Colon (tissue), 2 donors: ENCODE measurements around the gene TRIM71.
"Not testable (repeated sequence)": the region's sequence is repeated elsewhere in the genome, so short reads cannot be mapped to it uniquely, and the experiment has no call there.

Source experiments
- FAIRE-seq: peaks from 2 replicates; lab custom pipeline; 2012; peaks lifted over from hg19 to GRCh38; lab: Jason Lieb, UNC
- donor health status: control.
- donor health status: control.

The TRIM71 gene

DNA sequence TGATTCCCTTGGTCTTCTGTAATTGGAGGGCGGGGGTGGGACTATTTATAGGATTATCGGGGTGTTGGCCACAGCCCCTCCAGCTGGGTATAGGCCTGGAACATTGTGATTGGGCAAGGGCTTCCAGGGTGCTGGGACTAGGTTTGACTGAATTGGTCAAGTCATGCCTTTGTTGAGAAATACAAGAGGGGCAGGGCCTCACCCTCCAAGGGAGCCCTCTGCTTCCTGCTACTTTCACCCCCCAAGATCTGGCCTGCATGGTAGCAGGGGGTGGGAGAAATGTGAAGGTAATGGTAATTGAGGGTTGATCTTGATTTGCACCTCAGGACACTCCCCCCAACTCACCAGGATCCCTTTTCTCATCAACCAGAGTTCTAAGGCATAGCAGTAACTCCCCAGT, 25.2 kb downstream of the TRIM71 start:
- no peak for FAIRE-seq

DNA sequence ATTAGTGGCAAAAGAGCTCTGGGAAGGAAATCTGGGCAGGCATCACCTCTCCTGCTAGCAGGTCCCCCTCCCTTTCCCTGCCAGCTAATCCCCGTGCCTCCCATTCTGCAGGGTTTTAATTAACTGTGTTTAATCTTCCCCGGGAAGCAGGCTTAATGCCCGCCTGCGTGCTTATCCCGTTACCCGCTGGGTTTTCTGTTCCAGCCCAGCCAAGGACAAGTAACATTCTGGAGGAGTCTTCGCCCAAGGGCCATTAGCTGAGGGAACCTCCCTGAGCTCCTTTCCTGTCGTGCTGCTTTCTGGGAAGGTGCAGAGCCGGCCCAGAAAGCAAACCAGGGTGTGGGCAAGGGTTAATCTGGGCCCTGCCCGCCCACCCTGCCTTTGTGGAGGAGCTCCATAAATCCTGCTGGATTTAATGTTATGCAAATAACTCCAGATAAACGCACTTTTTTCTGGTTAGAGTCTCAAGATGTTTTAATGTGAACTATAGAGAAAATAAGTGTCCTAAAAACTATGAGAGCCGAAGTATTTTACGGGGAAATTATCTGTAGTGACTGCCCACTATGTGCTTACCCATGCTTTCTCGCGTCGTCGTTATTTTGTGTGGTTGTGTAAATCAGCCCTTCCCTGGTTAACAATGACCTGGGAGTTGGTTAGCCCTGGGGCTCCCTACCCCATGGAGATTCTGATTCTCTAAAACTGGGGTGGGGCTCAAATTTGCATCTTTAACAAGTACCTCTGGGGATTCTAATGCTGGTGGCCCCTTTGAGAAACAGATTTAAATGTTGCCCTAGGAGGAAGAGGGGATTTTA, 25.9 kb downstream of the TRIM71 start:
- FAIRE-seq = no peak

DNA sequence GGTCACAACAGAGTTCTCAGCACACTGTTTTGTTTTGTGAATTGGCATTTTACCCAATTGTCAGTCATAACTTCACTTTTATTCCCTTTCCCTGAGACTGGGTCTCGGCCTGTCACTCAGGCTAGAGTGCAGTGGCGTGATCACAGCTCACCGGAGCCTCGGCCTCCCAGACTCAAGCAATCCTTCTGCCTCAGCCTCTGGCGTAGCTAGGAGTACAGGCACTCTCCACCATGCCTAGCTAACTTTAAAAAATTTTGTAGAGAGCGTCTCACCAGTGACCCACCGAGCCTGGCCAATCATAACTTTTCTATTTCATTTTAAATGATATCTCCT, 26.5 kb downstream of the TRIM71 start:
- FAIRE-seq = no peak

DNA sequence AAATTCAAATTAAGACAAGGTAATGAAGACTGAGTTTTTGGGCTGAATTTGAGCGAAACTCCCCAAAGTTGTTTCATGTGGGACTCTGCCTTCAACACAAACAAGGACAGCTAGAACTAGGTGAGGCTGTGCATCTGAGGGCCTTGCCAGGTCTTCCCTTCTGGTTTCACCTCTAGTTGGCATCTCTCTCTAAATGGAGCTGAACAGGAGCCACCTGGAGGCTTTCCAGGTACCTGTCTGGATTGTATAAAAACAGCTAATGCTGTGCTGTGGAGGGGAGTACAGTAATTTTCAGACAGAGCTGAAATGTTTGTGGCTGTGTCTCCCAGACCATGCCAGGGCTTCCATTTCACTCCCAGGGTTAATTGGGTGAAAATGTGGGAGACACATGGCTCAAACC, 27.1 kb downstream of the TRIM71 start:
- FAIRE-seq = no peak

DNA sequence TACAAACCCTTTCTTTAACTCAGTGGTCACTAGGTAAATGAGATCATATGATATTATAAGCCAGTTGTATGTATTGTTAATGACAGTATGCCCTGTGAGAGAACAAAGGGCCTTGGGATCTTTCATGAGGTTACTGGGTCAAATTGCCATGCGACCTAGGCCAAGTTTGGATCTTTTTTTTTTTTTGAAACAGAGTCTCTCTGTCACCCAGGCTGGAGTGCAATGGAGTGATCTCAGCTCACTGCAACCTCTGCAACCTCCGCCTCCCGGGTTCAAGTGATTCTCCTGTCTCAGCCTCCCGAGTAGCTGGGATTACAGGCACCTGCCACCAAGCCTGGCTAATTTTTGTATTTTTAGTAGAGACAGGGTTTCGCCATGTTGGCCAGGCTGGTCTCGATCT, 27.7 kb downstream of the TRIM71 start:
- not testable (repeated sequence) for FAIRE-seq

DNA sequence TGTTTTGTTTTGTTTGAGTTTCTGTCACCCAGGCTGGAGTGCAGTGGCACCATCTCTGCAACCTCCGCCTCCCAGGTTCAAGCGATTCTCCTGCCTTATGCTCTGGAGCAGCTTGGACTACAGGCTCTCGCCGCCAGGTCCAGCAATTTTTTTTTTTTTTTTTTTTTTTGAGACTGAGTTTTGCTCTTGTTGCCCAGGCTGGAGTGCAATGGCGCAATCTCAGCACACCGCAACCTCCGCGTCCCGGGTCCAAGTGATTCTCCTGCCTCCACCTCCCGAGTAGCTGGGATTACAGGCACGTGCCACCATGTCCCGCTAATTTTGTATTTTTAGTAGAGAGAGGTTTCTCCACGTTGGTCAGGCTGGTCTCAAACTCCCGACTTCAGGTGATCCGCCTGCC, 29.2 kb downstream of the TRIM71 start:
- not testable (repeated sequence) for FAIRE-seq

DNA sequence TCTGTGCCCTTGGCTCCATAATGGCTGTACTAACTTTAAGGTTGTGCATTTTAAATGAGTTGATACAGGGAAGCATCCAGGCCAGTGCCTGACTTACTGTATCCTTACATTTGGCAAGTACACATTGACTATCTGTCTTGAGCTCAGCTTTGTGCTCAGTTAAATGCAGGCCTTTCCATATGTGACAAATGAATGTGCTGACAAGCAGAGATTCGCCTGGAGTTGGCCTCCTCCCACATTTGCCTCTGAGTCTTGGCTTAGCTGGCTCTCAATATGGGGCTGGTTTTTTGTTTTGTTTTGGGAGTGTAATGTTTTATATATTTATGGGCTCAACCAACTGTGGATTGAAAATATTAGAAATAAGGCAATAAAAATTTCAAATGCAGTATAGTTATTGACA, 29.7 kb downstream of the TRIM71 start:
- no peak for FAIRE-seq

DNA sequence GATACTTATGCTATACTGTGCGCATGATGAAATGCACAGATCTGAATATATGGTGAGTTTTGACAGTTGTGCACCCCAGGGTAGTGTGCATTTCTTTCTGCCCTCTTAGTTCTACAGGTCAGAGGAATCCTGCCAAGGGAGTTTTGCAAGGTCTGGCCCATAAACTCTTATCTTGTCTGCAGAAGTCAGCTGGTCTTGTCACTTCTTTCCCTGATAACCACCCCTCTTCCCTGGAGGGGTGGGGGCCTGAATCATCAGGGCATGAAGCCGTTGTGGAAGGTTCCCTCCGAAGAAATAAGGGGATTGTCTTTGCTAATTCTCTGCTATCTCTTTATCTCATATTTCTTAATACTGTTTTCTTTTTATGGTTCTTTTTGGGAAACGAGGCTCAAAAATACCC, 30.4 kb downstream of the TRIM71 start:
- no peak for FAIRE-seq

DNA sequence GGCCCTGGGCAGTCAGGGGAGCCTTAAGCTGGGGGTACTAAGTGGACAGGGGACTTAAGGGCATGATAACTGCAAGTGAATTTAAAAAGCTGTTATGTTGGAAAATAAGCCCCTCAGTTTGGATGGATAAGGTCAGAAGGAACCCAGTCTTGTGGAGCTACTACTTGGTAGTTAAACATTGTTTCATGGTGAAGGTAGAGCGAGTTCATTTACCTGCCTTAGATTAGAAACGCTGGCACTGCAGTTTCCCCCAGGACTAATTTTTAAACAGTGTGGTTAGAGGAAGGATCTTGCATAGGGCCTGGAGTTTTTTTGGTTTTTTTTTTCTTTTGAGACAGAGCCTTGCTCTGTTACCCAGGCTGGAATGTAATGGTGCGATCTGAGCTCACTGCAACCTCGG, 31.2 kb downstream of the TRIM71 start:
- FAIRE-seq = no peak

DNA sequence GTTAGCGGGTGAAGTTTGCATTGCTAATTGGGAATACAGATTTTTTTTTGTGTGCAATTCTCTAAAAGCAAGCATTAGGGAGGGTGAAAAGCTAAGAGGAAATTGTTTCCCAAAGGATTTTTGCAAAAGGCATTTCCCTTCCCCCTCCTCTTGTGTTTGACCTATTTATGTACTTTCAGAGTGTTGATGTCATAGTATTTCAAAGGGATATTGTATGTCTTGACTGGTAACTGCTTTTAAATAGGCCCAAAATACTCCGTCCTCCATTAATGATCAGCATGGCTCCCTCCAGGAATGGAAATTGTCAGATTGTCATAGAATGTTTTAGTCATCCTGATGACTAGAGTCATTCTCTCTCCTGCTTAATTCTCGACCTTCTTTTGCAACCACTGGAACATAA, 32.4 kb downstream of the TRIM71 start:
- no peak for FAIRE-seq

DNA sequence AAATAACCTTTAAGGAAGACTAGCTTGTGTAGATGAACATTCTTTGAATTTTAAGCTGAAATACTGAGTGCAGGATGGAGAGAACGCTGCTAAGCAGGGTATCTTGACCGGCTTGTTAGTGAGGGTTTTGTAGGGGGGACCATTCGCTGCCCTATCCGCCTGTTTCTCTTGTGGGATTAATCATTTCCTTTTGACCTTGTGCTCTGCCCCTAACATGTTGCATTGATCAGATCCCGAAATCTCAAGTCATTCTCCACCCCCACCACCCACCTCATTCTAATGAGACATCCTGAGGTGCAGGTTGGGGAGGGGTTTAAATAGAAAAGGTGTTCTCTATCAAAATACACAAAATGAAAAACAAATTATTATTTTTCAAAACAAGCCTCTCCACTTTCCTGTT, 32.8 kb downstream of the TRIM71 start:
- no peak for FAIRE-seq

DNA sequence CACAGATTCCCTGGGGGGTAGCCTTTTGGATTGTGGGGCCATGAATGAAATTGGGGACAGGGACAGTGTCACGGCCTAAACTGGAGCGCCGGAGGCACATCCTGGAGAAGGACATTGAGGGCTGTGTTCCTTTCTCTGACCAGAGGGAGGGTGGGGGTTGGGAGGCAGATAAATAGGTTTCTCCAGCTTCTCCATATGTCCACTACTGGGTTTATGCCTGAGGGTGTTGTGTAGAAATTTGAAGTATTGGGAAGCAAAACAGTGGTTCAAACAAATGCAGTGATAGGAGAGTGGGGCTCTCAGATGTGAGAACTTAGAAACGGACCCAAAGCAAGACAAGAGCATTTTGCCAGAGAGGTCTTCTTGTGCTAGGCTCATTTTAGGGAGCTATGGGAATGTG, 34.3 kb downstream of the TRIM71 start:
- no peak for FAIRE-seq

DNA sequence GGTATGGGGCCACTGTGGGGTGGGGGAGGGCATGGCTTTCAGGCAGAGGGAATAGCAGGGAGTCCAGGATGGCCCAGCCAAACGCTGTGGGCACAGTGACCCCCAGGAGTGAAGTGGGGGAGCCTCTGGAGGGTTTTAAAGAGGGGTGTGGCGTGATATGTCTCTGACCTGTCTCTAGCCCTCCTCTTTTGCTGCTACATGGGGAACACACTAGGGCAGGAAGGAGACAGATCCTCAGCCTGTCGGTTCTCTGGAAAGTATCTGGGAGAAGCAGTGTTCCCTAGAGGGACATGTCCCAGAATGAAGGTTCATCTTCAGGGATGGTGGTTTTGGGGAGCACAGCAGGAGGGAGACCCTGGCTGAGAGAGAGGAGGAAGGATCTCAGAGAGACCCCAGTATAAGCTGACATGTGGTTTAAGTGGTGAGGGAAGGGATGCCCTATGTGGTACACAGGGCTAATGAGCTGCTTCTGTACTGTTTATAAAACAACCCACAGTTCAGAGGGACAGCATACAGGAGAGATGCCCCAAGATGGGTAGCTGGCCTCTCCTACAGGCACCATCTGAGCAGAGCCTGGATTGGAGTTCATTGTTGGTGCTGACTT, 37.7 kb downstream of the TRIM71 start:
- no peak for FAIRE-seq

DNA sequence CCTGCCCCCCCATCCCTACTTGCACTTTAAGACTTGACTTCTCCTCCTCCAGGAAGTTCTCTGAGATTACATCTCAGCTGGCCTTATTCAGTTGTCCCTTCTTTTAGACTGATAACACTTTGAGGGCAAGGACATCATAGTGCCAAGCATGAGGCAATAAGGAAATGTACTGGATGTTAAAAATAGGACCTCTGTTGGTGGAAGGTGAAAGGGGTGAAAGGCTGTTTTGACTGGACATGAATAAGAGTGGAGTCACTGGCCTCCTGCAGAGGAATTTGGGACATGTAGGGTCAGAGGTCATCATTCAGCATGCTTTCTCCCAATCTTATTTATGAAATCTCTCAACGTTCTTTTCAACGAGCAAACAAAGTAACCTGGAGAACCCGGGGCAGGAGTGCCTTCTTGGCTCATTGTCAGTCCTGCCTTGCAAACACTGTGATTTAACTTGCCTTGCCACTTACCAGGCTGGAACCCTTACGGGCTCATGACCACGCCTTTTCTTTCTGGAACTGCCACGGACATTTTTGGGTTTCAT, 38.6 kb downstream of the TRIM71 start:
- FAIRE-seq = no peak

DNA sequence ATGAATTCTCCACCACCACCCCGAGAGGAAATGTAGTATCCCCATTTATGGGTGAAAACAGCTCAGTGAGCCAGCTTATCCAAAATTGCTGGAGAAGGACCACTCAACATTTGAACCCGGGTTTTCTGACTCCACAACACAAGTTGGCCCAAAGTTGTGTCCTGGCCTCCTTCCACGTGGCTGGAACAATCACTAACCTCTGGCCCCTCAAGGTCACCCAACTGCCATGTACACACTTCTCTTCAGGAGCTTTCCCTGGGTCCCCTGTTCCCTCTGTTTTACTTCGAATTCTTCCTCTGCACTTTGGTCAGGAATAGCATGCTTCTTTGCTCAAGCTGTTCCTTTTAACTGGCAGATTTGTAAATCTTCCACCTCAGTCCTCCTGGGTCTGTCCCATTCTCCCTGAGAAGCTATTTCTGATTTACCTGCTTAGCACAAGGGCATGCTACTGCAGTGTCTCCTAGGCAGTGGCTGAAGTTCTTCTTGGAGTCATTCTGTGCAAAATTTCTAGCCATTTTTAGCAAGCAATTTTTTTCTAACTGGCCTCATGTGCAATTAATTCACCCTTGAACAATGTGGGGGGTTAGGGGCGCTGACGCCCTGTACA, 39.2 kb downstream of the TRIM71 start:
- no peak for FAIRE-seq

DNA sequence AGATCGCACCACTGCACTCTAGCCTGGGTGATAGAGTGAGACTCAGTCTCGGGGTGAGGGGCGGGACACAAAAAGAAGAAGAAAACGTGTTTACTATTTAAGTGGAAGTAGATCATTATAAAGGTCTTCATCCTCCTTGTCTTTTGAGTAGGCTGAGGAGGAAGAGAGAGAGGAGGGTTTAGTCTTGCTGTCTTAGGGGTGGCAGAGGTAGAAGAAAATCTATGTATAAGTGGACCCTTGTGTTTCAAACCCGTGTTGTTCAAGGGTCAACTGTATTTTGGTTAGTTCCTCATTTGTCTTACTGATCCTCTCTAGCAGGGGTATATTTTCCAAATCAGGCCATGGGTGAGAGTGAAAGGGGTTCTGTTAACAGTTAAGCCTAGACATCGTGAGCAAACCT, 40.1 kb downstream of the TRIM71 start:
- FAIRE-seq = no peak

DNA sequence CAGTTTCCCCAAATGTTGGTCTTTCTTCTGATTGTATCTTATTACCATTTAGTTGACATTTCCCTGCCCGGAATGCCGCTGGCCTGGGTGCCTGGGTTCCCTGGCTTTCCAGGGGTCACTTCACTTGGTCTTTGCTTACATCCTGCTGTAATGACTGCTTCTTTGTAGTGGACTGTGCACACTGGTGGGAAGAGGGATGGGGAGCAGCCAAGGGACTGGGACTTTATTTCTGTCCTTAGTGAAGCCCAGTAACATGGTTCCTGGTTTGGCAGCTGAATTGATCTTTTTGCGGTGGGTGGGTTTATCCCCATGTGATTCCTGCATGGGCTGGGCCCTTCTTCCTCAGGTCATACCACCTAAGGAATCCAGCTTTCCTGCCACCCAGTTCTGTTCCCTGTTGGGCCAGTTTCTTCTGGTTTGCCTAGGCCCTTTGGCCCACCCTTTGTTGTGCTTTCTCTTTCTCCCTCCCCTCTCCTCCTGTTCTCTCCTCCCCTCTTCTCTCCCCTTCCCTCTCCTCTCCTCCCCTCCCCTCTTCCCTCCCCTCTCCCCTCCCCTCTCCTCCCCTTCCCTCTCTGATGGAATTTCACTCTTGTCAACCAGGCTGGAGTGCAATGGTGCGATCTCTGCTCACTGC, 41.9 kb downstream of the TRIM71 start:
- no peak for FAIRE-seq

DNA sequence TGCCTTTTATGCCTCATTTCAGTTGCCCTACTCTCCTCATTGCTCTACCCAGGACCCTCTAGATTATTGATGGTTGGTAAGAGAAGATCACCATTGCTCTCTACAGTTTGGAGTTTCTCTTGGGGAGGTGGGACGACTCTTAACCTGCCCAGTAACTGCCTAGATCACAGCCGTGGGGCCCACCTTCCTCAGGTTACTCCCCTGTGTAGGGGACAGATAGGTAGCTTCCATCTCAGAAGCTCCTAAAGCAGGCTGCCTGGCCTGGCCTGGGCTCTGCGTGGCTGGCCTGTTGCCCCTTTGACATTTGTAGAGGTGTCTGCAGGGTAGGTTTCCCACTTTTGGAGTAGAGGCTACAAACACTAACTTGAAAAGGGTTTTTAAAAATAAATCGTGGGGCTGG, 42.7 kb downstream of the TRIM71 start:
- no peak for FAIRE-seq

DNA sequence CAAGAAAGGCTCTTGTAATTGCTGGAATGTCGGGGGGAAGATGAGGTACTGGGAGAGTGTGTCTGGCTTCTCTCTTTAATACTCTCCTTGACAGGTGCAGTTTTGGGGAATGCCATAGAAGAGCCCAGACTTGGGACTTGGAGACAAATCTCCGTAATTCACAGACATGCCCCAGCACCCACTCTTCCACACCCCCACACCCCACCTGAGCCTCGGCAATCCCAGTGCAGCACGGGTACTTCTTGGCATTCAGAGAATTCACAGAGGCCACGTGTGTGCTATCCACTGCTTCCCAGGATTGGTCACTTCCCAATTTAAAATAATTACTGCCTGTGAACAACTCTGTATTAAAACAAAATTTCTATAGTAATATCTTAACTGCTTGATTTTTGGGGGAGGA, 43.9 kb downstream of the TRIM71 start:
- FAIRE-seq = no peak

DNA sequence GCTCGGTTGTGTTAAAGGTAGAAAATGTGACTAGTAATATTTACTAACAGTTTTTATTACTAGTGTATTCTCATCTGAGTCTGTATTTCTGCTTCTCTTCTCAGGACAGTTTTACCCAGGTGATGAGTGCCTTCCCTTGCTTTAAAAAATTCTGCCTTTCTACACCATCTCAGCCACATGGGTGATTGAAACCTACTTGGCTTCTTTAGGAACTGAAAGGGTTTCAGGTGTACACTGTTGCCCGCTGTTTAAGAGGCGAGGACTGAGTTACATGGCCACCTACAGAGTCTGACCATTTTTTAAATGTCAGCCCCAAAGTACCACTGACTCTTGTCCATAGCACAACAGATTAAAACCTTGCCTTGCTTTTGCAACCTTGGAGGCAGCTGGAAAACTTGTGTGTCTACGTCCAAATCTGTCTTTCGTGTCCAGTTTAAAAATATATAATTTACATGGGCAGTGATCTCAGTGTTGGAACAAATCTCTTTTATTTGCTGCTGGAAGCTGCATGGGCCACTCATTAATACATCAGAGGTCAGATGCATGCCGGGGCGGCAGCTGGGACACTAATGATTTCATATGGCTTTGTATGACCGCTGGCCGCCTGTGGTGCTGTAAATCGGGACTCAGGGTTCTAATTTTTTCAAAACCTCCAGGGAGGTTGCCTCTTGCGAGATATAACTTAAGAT, 44.6 kb downstream of the TRIM71 start:
- no peak for FAIRE-seq

DNA sequence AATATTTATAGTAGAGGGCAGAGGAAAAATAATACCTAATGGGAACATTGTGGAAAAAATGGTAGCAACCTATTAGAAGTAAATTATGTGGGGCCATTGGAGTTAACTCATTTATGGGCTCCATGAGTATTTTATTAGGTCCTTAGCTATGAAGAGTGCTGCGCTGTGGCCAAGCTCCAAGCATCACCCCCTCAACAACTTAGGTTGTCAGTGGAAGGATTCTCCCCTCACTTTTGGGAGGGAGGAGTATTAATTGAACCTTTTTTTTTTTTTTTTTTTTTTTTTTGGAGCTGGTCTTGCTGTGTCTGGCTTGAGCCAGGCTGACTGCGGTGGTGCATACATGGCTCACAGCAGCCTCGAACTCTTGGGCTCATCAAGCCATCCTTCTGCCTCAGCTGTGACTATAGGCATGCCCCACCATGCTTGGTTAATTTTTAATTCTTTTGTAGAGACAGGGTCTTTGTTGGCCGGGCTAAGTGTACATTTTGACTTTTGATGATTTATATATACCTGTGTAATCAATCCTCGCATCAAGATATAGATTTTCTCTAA, 45.2 kb downstream of the TRIM71 start:
- no peak for FAIRE-seq

DNA sequence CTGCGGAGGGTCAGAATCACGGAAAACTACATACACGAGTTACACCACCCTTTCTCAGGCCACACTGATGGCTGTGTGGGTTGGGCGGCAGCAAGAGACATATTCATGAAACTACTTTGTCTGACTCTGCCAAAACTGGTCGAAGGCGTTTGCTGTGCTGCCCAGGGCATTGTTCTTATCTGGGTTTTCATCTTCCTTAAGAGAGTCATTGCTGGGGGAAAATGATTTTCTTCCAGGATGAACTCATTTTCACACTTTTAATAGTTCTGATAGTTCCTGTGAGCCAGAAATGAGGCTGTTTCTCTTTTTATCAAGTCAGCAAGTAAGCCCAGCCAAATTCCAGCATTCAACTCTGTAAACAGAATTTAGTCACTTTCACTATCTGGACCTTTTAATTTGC, 47.6 kb downstream of the TRIM71 start:
- FAIRE-seq = no peak
